ENCODE measurements around the gene TAOK2.
A peak's percentile ranks its signal among the peaks of the same experiment; 100 is the strongest.
"Not testable (repeated sequence)": the region's sequence is repeated elsewhere in the genome, so short reads cannot be mapped to it uniquely, and the experiment has no call there.

The TAOK2 gene

GRCh38 chr16:29973384-29974246, at the start of gene TAOK2:
Gene TAOK2 (plus strand): TSS chr16:29973868. CDS start chr16:29977773, 3,905 bp downstream.
- peak; percentile 98 for DNase-seq

GRCh38 chr16:29925105-29925756, 48.4 kb upstream of the TAOK2 start:
- DNase-seq: no peak

DNA sequence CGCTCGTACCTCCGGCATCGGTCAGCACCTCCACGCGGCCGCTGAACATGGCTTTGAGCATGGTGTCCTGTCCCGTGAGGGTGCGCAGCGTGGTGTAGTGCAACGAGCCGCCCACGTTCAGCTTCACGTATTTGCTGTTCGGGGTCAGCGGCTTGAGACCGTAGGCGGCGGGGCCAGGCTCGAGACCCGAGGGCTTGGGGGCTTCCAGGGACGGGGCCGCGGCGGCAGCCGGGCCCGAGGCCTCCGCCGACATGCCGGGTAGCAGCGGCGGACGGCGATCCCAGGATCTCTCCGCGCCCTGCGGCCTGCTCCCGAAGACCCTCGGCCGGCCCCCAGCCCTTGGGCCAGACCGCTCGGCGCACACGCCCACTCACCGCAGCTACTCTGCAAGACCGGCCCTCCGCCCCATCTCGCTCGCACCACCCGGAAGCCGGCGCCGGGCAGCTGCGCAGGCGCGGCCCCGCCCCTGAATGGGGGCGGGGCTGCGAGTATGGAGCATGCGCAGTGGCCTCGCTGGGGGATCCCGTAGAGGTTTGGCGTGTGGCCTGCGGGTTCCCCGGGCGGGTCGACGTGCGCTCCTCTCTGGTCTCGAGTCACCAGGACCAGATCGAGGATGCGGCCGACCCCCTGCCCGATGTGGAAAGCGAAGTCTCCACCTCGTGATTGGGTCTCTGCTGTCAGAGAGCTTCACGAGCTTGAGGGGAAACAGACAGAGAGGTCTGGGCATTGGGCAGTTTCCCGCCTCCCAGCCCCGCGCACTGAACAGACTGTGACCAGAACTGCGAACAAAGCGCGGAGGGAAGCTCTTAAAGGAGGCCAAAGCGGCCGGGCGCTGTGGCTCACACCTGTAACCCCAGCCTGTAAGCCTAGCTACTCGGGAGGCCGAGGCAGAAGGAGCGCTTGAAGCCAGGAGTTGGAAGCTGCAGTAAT, 47.6 kb upstream of the TAOK2 start, which contains the start of gene KCTD13:
TSS of gene KCTD13 (minus strand) at position 446 of the 930 bp plus-strand sequence. CDS start at position 253, 193 bp downstream.
- DNase-seq: peak; percentile 92

DNA sequence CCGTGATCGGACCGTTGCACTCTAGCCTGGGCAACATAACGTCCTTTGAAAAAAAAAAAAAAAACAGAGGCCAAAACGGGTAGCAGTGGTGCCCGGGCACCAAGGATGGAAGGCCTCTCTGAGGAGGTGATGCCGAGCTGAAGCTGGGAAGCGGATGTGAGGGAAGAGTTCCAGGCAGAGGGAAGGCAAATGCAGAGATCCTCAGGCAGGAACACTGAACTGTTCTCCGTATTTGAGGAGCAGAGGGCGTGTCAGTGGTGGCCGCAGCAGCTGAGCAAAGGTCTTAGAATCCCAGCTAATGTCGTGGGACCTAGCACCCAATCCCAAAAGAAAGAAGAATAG, 47.0 kb upstream of the TAOK2 start:
- DNase-seq: no peak

GRCh38 chr16:29927070-29927905, 46.4 kb upstream of the TAOK2 start:
- DNase-seq: no peak

GRCh38 chr16:29931750-29932149, 41.9 kb upstream of the TAOK2 start:
- not testable (repeated sequence) for DNase-seq

- no peak for DNase-seq
Observed at GRCh38 chr16:29940656-29941055, 33.0 kb upstream of the TAOK2 start.

DNA sequence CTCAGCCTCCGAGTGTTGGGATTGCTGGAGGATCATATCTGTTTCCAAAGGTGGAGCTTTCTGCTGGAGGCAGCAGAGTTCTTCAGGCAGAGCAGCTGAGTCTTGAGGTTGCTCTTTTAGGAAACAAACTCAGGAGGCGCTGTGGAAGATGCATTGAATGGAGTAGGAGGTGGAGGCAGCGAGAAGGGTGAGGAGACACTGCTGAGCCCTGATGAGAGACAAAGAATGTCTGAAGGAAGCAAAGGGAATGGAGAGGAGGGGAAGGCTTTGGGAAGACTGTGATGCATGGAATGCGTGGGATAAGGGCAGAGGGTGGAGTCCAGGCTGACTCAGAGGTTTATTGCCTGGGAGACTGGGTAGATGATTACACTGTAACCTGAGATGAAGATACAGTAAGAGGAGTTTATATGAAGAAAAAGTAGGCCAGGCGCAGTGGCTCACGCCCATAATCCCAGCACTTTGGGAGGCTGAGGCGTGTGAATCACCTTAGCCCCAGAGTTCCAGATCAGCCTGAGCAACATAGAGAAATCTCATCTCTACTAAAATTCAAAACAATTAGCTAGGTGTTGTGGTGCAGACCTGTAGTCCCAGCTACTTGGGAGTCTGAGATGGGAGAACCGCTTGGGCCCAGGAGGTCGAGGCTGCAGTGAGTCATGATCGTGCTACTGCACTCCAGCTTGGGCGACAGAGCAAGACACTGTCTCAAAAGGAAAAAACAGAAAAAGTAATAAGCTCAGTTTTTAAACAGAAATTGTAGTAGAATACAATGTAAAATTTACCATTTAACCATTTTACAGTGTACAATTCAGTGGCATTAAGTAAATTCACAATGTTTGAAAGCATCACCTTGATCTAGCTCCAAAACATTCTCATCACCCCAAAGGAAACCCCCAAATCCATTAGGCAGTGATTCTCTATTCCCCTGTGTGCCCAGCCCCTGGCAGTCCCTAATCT, 29.5 kb upstream of the TAOK2 start:
- DNase-seq: no peak

GRCh38 chr16:29947897-29948296, 25.8 kb upstream of the TAOK2 start:
- no peak for DNase-seq

DNA sequence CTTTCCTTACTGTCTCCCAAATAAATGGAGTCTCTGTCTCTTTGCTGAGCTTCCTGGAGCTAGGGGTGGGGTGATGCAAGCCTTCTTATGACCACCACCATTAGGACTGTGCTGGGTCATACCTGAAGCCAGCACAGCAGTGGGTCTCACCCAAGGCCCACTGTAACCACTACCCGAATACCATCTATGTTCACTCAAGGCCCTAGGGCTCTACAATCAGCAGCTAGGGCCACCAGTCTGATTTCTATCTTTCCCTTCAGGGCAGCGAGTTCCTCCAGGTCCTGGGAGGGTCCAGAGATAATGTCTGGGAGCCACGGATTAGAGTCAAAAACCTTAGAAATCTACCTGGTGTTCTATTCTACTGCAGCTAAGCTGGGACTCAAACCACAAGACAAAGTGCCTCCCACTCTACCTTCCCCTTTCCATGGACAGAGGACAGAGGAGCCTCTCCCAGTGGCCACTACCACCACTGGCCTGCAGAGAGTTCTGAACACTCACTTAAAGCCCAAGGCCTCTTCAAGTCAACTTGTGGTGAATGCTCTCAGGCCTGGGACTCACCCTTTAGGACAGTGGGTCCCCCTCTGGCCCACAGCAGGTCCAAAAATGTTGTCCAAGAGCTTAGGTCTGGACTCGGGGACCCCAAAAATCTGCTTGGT, 22.7 kb upstream of the TAOK2 start:
- DNase-seq: no peak

- DNase-seq: no peak
Observed at GRCh38 chr16:29951625-29952365, 21.9 kb upstream of the TAOK2 start.

DNA sequence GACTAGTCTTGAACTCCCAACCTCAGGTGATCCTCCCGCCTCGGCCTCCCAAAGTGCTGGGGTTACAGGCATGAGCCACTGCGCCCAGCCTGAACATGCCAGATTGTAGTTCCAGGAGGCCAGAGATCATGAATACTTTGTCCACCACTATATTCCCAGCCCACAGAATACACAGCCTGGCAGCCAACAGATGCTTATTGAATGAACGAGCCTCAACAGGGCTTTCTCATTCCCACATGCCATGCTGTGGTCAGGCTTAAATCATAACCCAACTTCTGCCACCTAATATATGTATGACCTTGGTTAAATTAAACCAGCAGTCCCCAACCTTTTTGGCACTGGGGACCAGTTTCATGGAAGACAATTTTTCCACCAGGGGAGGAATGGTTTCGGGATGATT, 14.9 kb upstream of the TAOK2 start:
- DNase-seq: no peak

DNA sequence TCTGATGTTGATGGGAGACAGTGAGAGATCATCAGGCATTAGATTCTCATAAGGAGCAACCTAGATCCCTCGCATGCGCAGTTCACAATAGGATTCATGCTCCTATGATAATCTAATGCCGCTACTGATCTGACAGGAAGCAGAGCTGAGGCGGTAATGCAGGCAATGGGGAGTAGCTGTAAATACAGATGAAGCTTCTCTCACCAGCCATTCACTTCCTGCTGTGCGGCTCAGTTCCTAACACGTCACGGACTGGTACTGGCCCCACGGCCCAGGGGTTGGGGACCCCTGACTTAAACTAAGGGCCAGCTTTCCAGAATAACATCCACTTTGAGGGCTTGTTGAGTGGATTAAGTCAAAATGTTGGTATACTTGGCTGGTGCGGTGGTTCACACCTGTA, 14.4 kb upstream of the TAOK2 start:
- peak; percentile 11 for DNase-seq

DNA sequence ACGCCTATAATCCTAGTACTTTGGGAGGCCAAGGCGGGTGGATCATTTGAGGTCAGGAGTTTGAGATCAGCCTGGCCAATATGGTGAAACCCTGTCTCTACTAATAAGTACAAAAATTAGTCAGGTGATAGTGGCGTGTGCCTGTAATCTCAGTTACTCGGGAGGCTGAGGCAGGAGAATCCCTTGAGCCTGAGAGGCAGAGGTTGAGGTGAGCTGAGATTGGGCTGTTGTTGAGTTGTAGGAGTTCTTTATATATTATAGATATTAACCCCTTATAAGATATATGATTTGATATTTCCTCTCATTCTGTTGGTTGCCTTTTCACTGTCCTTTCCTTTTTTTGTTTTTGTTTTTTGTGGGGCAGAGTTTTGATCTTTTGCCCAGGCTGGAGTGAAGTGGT, 13.8 kb upstream of the TAOK2 start:
- DNase-seq: not testable (repeated sequence)

DNA sequence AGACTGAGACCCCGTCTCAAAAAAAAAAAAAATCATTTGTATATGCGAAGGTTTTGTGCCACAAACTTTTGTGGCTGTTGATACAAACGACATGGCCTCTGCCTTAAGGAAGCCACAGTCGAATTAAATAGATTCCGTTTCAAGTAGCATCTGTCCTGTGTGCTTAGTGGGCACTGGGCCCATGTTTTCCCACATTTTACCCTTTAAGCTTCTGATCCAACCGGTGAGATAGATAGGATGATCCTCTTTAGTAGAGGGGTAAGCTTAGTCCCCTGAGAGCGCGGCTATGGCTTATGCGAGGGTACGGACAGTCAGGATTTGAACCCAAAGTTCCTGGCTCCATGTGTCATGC, 12.6 kb upstream of the TAOK2 start:
- no peak for DNase-seq

DNA sequence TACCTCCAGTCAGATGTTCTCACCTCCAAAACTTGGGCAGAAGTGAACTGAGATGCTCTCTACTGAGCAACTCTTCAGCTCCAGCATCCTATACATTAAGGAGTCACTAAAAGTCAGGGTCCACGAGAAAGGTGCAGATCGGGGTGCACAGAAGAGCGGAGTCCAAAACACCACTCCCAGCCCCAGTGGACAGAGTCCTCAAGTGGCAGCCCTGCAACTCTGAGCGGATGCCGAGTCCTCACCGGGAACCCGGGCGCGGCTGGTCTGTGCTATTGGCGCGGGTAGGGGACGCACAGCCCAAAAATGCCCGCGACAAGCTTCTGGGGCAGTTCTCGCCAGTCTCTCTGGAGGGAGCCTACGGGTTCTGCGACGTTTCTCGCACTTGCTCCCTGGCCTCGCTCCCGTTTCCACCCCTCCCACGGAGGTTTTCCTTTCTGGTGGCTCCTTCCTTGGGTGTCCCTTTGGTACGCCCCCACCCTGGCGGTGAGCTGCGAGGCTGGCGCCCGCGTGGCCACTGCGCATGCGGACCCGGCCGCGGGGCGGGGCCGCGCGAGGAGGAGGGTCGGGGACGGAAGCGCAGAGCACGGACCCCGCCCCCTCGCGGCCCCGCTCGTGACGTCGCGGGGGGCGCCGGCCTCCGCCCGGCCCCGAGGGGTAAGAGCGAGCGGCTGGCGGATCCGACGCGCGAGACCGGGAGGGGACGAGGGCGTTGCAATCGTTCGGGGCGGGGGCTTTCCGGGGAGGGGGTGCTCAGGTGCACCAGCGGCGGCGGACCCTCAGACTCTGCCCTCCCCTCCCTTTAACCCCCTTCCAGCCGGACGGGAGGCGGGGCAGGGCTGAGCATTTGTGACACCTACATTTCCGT, 12.0 kb upstream of the TAOK2 start, which contains the start of gene TMEM219:
TSS of gene TMEM219 (plus strand) at position 601 of the 865 bp plus-strand sequence. CDS start 1,065 bp downstream, outside the sequence.
- DNase-seq: peak; percentile 96

GRCh38 chr16:29962344-29962994, 11.2 kb upstream of the TAOK2 start:
- DNase-seq: no peak
